GM21390 (cell line): ENCODE data around the gene JAKMIP1.

ENCODE experiments used
- ATAC-seq: cut with Tn5 transposase; IDR thresholded peaks from one replicate; pipeline ENCODE4 v1.9.1; 2021; ENCODE audit not compliant: unreplicated experiment

The JAKMIP1 gene

DNA sequence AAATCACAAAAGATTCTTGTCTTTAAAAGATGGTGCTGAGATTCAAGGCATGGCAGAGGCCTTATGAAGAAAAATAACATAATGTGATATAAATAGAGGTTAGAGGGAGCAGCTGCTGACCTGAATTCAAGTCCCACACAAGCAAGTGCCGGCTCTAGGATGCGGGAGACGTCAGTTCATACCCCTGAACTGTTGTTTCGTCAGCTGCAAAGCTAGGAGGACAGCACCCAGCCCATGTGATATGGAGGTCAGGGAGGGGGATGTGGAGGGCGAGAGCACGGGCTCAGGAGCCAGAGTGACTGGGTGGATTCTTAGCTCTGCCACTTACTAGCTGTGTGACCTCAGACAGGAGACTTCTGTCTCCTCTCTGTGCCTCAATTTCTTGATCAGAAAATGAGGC is 77.9 kb downstream of the JAKMIP1 start:
- ATAC-seq = no peak

DNA sequence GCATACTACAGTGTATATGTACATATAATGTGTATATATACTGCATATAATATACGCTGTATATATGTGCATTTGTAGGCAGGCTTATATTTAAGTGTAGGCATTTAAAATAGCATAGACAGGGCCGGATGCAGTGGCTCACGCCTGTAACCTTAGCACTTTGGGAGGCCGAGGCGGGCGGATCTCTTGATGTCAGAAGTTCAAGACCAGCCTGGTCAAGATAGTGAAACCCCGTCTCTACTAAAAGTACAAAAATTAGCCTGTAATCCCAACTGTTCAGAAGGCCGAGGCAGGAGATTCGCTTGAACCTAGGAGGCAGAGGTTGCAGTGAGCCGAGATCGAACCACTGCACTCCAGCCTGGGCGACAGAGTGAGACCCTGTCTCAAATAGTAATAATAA is 78.4 kb downstream of the JAKMIP1 start:
- no peak for ATAC-seq

DNA sequence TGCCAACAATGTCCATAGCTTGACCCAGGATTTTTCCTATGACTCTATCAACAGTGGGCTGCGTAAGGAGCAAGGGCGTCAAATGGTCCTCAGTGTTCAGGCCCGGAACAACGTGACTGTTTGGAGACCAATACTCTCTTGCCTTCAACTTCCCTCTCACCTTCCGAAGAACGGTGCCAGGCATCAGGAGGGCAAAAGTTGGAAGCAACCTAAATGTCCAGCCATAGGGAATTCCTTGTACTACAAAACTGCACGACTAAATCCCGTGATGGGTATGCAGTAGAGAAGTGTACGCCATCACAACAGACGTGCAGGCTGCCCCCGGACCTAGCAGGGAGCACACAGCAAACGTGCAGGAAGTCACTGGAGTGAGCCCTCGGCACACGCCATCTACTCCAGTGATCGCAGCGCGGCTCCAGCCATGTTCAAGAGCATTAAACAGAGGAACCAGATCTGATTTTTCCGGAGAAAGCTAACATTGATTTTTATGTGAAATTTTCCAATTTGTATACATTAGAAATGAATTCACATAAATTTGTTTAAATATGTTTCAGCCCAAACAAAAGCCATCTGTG is 79.0 kb downstream of the JAKMIP1 start:
- no peak for ATAC-seq

DNA sequence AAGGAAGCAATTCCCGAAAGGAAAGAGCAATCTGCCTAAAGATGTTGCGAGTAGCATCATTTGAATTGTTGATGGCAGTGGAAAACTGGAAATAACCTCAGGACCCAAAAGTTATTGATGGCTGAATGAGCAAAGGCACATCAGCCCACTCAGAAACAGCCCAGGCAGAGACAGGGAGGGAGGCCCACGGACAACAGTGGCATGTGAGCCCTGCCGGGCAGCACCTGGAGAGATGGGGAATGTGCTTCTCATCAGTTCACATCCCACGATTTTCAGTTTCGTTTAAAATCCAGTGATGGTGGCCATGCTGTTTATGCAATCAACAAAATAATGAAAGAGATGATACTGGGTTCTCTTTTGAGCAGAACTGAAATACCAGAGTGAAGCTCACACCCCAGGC is 80.0 kb downstream of the JAKMIP1 start:
- no peak for ATAC-seq

DNA sequence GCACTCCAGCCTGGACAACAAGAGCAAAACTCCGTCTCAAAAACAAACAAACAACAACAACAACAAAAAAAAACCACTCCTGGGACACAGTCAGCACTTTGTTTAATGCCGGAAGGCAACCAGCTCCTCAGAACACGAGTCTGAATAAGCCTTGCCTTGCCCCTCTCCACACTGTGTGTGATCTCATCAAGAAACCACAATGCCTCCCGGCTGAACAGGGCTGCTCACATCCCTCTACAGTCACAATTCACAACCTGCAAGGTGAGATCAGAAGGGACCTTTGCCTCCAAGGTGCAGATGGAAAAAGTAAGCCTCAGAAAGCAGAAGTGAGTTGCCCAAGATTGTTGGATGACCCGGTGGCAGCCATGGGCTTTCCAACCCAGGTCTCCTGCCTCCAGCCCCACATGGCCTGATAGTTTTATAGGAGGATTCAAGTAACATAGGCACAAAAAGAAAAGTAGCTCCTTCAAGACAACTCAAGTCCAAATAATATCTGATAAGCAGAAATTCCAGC is 80.8 kb downstream of the JAKMIP1 start:
- ATAC-seq = no peak

DNA sequence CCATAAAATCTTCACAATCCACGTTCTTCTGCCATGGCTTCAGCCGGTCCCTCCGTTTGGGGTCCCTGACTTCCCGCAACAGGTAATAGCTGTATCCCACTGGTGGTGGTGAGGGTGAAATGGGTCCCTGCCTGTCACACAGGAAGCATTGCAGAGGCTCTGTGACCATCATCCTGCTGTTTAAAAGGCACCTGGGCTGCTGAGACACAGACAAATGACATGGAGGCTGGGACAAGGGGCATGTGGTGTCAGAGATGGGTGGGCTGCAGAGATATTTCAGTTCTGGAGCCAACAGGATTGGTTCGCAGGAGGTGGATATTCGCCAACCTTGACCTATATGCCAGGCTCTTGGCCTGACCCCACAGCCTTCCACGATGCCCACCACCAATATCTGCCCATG is 82.1 kb downstream of the JAKMIP1 start:
- no peak for ATAC-seq

DNA sequence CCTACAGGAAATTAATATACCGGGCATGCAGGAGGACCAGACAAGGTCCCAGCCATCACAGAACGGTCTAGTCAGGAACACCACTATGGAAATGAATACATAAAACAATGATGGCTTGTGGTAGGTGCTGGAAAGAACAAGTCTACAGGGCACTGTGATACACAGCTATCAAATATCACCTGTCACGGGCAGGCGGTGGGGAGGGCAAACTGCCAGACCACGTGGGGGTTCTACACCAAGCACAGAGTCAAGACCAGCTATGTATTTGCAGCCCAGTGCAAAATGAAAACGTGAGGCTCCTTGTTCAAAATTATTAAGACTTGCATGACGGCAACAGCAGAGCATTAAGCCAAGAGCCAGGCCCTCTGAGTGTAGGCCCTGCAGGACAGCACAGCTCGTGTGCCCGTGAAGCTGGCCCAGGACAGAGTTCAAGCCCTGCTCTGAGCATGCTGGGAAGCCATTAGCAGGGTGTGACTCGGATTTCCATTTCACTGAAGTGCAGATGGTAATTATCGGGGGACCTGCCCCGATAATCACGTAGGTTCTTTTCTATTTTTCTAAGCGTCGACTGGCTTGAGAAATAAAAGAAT is 83.6 kb downstream of the JAKMIP1 start:
- no peak for ATAC-seq

DNA sequence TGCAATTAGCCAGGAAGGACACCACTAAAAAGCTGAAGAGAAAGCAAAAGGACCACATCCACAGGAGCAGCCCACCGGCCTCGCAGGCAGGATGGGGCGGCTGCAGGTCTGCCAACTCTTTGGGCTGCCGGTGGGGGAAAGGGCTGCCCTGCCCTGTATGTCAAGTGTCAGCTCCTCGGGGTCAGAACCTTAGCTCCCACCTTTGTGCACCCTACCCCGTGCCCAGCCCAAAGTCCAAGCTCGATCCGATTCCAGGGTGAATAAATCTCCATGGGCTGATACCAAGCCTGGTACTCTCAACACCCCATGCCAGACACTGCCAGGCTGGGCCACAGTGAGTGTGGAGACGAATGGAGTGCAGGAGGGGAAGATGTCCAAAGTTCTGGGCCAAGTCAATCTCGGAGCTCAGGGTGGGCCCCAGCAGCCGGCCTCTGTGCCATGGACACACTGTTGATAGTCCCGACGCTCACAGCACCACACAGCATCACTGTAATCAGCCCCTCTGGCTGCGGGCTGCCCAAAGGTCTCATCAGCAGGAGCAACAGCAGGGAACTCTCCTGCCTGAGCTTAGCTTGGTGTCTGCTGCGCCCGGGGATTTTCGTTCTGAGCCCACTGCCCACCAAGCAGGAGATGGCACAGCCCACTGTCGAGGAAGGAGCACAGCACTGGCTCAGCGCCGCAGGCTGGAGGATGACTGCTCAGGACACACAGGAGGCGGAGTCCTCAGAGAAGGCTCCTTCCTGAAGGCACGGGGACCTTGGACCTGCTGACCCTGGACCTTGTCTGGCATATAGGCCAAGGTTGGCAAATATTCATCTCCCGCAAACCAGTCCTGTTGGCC is 84.4 kb downstream of the JAKMIP1 start:
- no peak for ATAC-seq

DNA sequence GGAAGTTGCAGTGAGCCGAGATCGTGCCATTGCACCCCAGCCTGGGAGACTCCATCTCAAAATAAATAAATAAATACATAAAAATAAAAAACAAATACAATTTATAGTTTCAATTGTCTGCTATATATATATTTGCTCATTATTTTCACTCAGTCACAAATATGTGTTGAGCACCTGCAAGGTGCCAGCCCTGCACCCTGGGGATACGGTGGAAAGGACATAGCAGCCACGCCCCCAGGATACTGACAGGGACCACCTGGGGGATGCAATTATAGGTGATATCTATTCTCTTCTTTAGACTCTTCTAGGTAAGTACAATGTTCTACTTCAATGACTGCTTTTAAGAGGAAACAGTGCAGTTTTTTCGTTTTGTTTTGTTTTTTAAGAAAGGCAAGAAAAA is 85.0 kb downstream of the JAKMIP1 start:
- ATAC-seq = no peak

DNA sequence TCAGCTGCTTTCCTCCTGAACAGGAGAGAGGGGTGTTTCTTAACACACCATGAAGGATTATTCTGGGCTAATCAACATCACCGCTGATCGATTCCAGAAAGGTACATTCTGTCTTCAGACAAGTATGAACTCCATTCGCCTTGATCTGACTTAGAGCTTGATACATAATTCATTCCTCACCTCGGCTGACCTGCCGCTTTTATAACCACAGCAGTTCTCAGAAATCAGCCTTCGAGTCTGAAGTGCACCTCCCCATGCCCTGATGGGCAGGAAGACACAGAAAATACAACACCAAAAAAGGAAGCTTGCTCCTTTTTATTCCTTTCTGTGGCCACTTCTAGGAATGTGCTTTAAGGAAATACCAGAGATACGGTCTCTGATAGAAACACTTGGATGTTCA is 85.7 kb downstream of the JAKMIP1 start:
- ATAC-seq = no peak

DNA sequence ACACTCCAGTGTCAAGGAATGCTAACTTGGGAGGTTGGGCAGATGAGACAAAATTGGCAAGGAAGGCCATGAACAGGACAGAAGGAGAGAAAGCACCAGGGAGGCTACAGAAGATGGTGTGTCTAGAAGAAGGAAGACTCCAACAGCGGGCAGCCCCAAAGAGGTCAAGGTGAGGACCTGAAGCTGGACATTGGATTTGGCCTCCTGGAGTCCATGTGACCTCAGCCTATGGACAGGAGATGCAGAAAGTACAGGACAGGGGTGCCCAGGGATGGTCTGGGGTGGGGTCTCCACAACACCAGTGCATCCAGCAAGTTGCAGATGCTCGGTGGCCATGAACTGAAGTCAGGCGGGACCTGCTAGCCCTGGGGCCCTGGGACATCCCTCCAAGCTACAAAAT is 86.2 kb downstream of the JAKMIP1 start:
- ATAC-seq = no peak

DNA sequence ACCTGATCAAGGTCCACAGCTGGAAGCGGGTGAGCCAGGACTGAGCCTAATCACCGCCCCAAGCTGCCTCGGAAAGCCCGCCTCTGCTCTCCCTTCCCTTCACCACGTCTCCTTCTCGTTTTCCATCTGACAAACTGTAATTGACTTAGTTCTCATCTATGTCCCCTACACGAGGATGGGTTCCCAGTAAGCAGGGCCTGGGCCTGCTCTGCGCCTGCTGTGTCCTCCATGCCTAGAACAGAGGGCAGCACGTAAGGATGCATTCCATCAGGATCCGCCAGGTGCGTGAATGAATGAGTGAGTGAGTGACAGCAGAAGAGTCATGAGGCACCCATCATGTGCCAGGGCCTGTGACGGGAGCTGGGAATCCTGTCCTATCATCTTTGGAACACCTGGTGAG is 86.7 kb downstream of the JAKMIP1 start:
- ATAC-seq = no peak

DNA sequence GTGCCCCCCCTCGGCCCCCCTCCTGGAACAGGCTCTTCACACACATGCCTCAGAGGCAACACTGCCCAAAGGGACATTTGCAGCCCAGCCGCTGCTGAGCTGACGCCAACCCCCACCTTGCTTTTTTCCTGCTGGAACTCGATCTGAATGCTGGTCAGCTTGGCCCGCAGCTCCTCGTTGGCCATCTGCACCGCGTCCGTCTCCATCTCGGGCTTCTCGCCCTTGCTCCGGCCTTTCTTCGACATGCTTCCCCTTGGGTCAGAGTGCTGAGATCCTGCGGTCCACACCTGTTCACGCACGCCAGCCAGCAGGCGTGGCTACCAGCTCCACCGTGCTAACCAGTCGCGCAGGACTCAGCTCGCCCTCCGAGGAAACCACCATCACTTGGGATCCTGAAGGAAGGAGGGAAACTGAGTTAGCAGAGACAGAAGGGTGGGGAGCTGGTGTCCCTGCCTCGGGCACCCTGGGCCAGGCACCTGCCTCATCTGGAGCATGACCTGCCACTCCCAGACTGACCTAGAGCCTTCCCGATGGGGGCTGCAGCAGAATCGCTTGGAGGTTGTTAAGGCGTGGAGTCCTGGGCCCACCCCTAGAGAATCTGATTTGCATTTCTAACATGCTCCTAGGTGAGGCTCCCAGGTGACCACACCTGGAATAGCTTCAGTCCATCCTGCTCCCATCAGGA is 87.6 kb downstream of the JAKMIP1 start:
- no peak for ATAC-seq

DNA sequence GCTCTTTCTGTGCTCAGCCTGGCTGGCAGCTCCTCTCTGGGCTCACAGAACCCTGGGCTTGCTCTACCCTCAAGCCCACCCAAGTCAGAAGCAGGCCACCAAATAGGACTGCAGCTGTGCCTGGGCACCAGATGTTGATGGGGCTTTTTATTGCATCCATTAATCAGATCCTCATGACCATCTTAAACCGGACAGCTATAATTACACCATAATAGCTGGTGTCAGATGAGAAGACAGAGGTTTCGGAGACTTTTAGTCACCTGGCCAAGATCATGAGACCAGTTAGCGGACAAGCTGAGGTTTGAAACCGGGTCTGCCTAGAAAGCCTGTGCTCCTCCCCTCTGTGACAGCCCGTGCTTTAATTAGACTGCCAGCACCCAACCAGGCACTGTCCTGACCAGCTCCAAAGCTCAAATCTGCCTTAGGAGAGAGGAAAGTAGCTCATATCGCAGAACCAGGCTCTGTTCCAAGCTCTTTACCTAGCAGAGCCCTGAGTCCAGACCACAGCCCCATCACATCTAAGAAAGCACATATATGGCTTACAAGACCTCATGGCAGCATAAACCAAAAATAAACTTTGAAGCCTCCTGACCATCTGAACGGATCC is 88.9 kb downstream of the JAKMIP1 start:
- no peak for ATAC-seq

DNA sequence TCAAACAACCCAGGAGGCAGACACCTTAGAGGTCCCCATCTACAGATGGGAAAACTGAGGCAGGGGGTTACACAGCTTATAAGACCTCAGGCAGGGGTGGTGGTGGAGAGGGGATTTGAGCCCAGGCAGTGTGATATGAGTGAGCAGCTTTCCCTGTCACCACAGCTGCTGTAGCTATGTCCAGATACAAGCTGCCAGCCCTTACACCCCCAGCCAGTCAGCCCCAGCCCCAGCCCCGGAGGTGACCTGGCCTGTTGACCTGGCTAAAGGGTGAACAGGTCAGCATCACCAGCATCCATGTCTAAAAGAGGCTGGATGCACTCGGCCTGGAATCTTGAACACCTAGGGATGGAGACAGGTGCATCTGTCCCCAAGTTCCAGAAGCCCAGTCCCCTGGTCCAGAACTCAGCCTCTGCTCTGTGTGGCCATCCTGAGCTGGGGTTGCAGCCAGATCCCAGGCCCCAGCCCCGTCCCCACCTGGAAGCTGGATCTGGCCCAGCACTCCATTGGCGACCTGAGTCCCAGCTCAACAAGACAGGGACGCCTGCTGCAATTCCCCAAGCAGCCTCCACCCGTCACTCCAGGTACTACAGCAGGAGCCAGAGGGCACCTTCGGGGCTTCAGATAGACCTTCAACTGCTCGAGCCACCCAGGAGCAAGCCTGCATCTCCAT is 89.5 kb downstream of the JAKMIP1 start:
- no peak for ATAC-seq

DNA sequence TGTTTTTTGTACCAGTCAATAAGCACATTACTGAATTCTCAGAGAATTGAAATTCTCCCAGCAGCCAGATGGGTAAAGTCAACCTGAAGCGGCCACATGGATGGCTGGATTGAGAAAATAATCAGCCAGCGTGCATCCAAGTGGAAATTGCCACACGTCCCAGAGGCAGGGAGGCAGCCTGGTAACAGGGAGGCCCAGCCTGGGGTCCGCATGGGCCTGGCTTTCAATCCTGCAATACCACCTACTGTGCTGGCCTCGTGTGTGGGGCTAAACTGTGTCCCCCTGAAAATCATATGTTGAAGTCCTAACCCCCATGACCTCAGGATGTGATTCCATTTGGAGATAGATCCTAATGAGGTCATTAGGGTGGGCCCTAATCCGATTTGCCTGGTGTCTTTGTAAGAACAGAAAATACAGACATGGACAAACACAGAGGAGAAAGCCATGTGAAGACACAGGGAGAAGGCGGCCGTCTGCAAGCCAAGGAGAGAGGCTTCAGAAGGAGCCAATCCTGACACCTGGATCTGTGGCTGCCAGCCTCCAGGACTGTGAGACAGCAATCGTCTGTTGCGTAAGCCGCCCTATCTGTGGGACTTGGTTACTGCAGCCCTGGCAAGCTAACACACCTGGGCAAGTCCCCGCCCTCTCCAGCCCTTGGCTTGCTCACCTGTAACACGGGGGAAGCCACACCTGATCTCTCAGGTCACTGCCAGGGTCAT is 90.3 kb downstream of the JAKMIP1 start:
- no peak for ATAC-seq

DNA sequence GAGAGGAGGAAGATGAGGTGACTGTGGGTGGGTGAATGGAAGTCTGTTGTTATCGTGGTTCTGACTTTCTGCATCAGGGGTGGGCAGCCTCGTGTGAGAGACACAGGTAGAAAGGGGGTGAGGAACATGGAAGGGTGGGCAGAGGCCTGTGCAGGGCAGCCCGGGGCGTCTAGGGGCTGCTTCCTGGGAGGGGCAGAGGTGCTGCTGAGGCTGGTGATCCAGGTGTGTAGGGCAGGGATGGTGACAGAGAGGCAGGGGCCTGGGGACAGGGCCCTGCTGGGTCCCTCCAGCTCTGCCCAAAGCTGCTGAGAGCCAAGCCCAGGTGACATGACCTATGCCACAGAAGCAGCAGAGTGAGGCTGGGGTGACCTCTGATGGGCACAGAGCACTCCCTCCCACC is 92.5 kb downstream of the JAKMIP1 start:
- ATAC-seq = no peak

DNA sequence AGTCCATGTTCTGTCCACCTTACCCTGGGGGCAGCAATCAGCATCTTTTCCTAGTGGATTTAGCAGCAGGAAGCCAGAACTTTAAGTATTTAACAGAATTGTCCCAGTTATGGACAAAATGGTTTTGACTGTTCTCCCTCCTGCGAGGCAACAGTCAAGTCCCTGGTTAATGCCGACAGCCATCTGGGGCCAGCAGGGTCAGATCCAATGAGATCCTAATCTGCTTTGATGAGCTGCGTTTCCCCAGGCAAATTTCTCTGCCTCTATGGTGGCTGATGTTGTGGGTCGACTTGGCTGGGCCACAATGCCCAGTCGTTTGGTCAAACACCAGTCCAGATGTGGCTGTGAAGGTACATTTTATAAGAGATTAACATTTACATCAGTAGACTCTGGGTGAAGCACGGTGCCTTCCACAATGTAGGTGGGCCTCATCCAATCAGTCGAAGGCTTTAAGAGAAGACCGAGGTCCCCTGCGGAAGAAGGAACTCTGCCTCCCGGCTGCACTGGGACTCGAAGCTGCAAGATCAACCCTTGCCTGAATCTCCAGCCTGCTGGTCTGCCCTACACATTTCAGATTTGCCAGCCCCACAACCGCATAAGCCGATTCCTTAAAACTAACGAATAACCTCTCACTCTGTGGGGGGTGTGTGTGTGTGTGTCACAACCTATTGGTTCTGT is 93.1 kb downstream of the JAKMIP1 start:
- no peak for ATAC-seq

DNA sequence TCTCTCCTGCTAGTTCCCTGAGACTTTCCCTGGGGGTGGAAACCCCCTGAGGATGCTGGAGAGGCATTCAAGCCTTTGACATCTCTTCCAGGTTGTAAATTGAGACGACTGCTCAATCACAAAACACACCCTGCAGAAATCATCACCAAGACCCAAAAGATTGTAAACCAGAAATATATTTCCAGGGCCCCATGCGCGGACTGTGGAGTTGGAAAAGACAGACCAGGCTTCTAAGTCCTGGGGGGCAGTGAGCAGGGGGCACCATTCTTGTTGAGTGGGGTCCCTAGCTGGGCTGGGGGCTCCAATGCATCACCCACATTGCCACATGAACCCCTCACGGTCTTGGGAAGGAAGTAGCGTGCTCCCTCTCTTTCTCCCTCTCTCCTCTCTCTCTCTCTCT is 94.2 kb downstream of the JAKMIP1 start:
- no peak for ATAC-seq
